Measurements from ENCODE around the gene BLVRB. TPM values are rescaled to one million over a fixed set of nuclear protein-coding genes. Genes with fewer than 3 reads are reported as not detected.

BLVRB gene
- total RNA-seq, 2 experiments from 2014 or later: 4.3 to 5.2 TPM

DNA sequence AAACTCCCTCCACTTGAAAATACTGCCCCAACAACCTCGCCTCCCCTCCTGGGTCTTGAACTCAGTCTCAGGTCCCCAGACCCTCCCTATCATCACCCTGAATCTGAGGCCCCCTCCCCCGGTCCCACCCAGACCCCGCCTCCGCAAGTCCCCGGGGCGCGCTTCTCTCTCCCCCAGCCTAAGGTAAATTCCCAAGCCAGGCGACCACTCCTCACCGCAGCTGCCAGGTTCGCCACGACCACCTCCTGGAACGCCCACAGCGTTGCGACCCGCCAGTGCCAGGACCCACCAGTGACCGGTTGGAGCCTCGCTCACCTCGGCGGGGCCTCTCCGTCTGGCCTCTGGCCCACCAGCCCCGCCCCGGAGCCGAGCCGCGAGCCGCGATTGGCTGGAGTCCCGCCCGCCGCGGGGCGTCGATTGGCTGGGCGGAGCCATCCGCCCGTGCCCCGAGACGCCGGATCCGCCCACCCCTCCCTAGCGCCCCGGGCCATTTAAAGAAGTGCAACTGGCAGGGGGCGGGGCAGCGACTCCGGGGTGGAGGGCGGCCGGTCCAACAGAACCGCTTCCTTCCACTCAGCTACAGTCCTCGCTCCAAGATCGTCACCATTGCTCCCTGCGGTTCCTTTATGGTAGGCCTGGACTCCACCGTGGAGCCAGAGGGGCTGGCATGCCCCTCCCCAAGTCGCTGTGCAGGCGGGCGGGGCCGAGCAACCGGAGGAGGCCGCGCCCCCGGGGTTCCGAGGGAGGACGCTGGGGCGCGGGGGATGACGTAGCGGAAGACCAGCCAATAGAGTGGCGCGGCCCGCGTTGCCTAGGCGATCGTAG is 21.3 kb downstream of the BLVRB start, which contains the start of gene SERTAD3:
Gene SERTAD3 (minus strand): TSS at position 336 of the 825 bp plus-strand sequence. CDS start 2,255 bp downstream, outside the sequence.
- POLR2A ChIA-PET: interaction anchor here (0.8 to 4.6 kb wide), 12 partner anchors 9 to 361 kb away, joined by 3 to 71 read pairs (median 12); partner anchors contain the start of genes ACTMAP, AKT2, BLVRB and C19orf47
- H3K9me3 ChIP-seq (ENCODE audit: control insufficient read depth in 1 of 2, insufficient read depth in 1 of 2, low read length in 2 of 2): no peaks in the 10 kb centered on the region
- peak; percentile 66 for ATAC-seq (ENCODE audit: poor library complexity)
- H3K4me1 Mint-ChIP-seq (ENCODE audit: low read depth): peaks cover 18% of the 10 kb centered on the region
- DNase-seq: peak; percentile 93 to 98 (median 96)
- peak within 1 kb of the TSS; percentile 86 for H3K27ac Mint-ChIP-seq
- peak within 1 kb of the TSS; percentile 75 for H3K4me3 ChIP-seq (ENCODE audit: low read length)
- CTCF ChIA-PET: interaction anchor here (0.7 to 4.2 kb wide), 3 partner anchors 21 to 41 kb away, joined by 3 to 32 read pairs (median 5); partner anchors contain the start of gene BLVRB
- H3K4me3 Mint-ChIP-seq: peak within 1 kb of the TSS; percentile 96
- H3K36me3 ChIP-seq (ENCODE audit: insufficient read depth, low read length): peaks cover 21% of the 10 kb centered on the region
- no peaks in the 10 kb centered on the region for H3K27me3 Mint-ChIP-seq
- H3K27ac ChIP-seq (ENCODE audit: low read depth in 1 of 2, low read length in 2 of 2): peak within 1 kb of the TSS; percentile 81 to 86
- peaks cover 18% of the 10 kb centered on the region for H3K4me1 ChIP-seq (ENCODE audit: insufficient read depth, low read length)
- H3K36me3 Mint-ChIP-seq (ENCODE audit: low read depth): peaks cover 29% of the 10 kb centered on the region
- H3K9me3 Mint-ChIP-seq: no peaks in the 10 kb centered on the region
- TF ChIP-seq, protein P1, sequence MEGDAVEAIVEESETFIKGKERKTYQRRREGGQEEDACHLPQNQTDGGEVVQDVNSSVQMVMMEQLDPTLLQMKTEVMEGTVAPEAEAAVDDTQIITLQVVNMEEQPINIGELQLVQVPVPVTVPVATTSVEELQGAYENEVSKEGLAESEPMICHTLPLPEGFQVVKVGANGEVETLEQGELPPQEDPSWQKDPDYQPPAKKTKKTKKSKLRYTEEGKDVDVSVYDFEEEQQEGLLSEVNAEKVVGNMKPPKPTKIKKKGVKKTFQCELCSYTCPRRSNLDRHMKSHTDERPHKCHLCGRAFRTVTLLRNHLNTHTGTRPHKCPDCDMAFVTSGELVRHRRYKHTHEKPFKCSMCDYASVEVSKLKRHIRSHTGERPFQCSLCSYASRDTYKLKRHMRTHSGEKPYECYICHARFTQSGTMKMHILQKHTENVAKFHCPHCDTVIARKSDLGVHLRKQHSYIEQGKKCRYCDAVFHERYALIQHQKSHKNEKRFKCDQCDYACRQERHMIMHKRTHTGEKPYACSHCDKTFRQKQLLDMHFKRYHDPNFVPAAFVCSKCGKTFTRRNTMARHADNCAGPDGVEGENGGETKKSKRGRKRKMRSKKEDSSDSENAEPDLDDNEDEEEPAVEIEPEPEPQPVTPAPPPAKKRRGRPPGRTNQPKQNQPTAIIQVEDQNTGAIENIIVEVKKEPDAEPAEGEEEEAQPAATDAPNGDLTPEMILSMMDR (IDR thresholded peaks at IDR 0.05): no peak
- intact Hi-C loops (cut with DNase I, micrococcal nuclease): loop anchor here (1.0 to 10.0 kb wide), 8 partner anchors 18 to 619 kb away; partner anchors contain the start of genes AKT2 (in 1 of the 2), BLVRB (in 1 of the 2), C19orf47 (in 1 of the 2) and PLD3 (in 1 of the 2)
- H3K27me3 ChIP-seq (ENCODE audit: control insufficient read depth in 1 of 2, insufficient read depth in 2 of 2, low read length in 2 of 2): no peaks in the 10 kb centered on the region

GRCh38 chr19:40443131-40443999 is 22.2 kb downstream of the BLVRB start:
- TF ChIP-seq, protein P1 (IDR thresholded peaks at IDR 0.05): no peak
- ChIA-PET POLR2A (interaction anchor here (0.6 to 4.6 kb wide), 18 partner anchors 10 to 820 kb away, joined by 3 to 71 read pairs (median 6); partner anchors contain the start of genes ACTMAP, AKT2, BLVRB and C19orf47), CTCF (interaction anchor here (1.7 to 4.2 kb wide), 2 partner anchors 22 to 23 kb away, joined by 4 to 32 read pairs; partner anchors contain the start of gene BLVRB)
- no peaks in the 10 kb centered on the region for H3K27me3 Mint-ChIP-seq
- peak overlapping the region; percentile 96 for H3K4me3 Mint-ChIP-seq
- H3K9me3 Mint-ChIP-seq: no peaks in the 10 kb centered on the region
- H3K36me3 Mint-ChIP-seq (ENCODE audit: low read depth): peaks cover 29% of the 10 kb centered on the region
- Histone ChIP-seq H3K4me3 (ENCODE audit: low read length) (peak overlapping the region; percentile 75), H3K4me1 (ENCODE audit: insufficient read depth, low read length) (peaks cover 18% of the 10 kb centered on the region), H3K36me3 (ENCODE audit: insufficient read depth, low read length) (peaks cover 21% of the 10 kb centered on the region), H3K27ac (ENCODE audit: low read depth in 1 of 2, low read length in 2 of 2) (peak overlapping the region; percentile 81 to 86), H3K9me3 (ENCODE audit: control insufficient read depth in 1 of 2, insufficient read depth in 1 of 2, low read length in 2 of 2) (no peaks in the 10 kb centered on the region), H3K27me3 (ENCODE audit: control insufficient read depth in 1 of 2, insufficient read depth in 2 of 2, low read length in 2 of 2) (no peaks in the 10 kb centered on the region)
- H3K4me1 Mint-ChIP-seq (ENCODE audit: low read depth): peaks cover 18% of the 10 kb centered on the region
- ATAC-seq (ENCODE audit: poor library complexity) (peak; percentile 79), DNase-seq (peak; percentile 97 to 100 (median 99))
- intact Hi-C loops (cut with DNase I, micrococcal nuclease): loop anchor here (1.0 to 10.0 kb wide), 3 partner anchors 17 to 619 kb away; partner anchors contain the start of gene AKT2 (in 1 of the 2)
- peak overlapping the region; percentile 86 for H3K27ac Mint-ChIP-seq

Data from CD4-positive, alpha-beta T cell (primary cell).